ENCODE measurements around the gene LTC4S. TPM values are rescaled to one million over a fixed set of nuclear protein-coding genes. Genes with fewer than 3 reads are reported as not detected.
"Not testable (repeated sequence)": the region's sequence is repeated elsewhere in the genome, so short reads cannot be mapped to it uniquely, and the experiment has no call there.

LTC4S gene
- total RNA-seq, result 1 to 10 TPM; 2.1 to 3.3 TPM

GRCh38 chr5:179793468-179794139 is at the start of gene LTC4S:
LTC4S (plus strand) TSS chr5:179793986; CDS start chr5:179794081, 95 bp downstream.
- H3K4me3 Mint-ChIP-seq, result peak within 1 kb of the TSS; percentile 59
- ChIA-PET CTCF (interaction anchor here (1.5 to 3.2 kb wide), 2 partner anchors 8 to 31 kb away, joined by 4 to 14 read pairs; no protein-coding TSS in a partner anchor), POLR2A (interaction anchor here (1.1 to 5.8 kb wide), 5 partner anchors 13 to 170 kb away, joined by 3 to 37 read pairs (median 7); partner anchors contain the start of genes HNRNPH1 and MGAT4B)
- peaks cover 26% of the 10 kb centered on the region for H3K4me1 Mint-ChIP-seq
- no peaks in the 10 kb centered on the region for H3K27me3 Mint-ChIP-seq
- peak; percentile 68 for DNase-seq
- H3K36me3 Mint-ChIP-seq (ENCODE audit: low read depth), result peaks cover 10% of the 10 kb centered on the region
- no peak within 1 kb of the TSS for H3K27ac Mint-ChIP-seq
- H3K9me3 Mint-ChIP-seq, result no peaks in the 10 kb centered on the region

- POLR2A ChIA-PET, DNase-seq, H3K27ac Mint-ChIP-seq, H3K4me3 Mint-ChIP-seq, H3K9me3 Mint-ChIP-seq, H3K27me3 Mint-ChIP-seq: not testable (repeated sequence)
- peaks cover 30% of the 10 kb centered on the region for H3K36me3 Mint-ChIP-seq (ENCODE audit: low read depth)
- H3K4me1 Mint-ChIP-seq, result peaks cover 11% of the 10 kb centered on the region
- CTCF ChIA-PET, result interaction anchor here (0.6 kb wide), 1 partner anchor 73 kb away, joined by 3 read pairs; no protein-coding TSS in a partner anchor
These were observed 49.7 kb upstream of the LTC4S start for GRCh38 chr5:179744106-179744505.

GRCh38 chr5:179746872-179747271 is 46.9 kb upstream of the LTC4S start:
- ChIA-PET POLR2A (interaction anchor here (1.0 kb wide), 1 partner anchor 47 kb away, joined by 3 read pairs; no protein-coding TSS in a partner anchor), CTCF (no interaction called here)
- H3K9me3 Mint-ChIP-seq, result no peaks in the 10 kb centered on the region
- no peaks in the 10 kb centered on the region for H3K27me3 Mint-ChIP-seq
- H3K4me1 Mint-ChIP-seq, result peaks cover 3% of the 10 kb centered on the region
- H3K4me3 Mint-ChIP-seq, result no peak overlapping the region
- no peak for DNase-seq
- peaks cover 29% of the 10 kb centered on the region for H3K36me3 Mint-ChIP-seq (ENCODE audit: low read depth)
- H3K27ac Mint-ChIP-seq, result no peak overlapping the region

GRCh38 chr5:179747811-179748210 is 46.0 kb upstream of the LTC4S start:
- peaks cover 29% of the 10 kb centered on the region for H3K36me3 Mint-ChIP-seq (ENCODE audit: low read depth)
- H3K27ac Mint-ChIP-seq, result no peak overlapping the region
- H3K27me3 Mint-ChIP-seq, result no peaks in the 10 kb centered on the region
- no peak for DNase-seq
- CTCF ChIA-PET, result no interaction called here
- no peaks in the 10 kb centered on the region for H3K9me3 Mint-ChIP-seq
- H3K4me3 Mint-ChIP-seq, result no peak overlapping the region
- POLR2A ChIA-PET, result interaction anchor here (1.0 to 1.2 kb wide), 2 partner anchors 14 to 48 kb away, joined by 3 read pairs; no protein-coding TSS in a partner anchor
- H3K4me1 Mint-ChIP-seq, result peaks cover 3% of the 10 kb centered on the region

GRCh38 chr5:179749857-179750508 is 43.8 kb upstream of the LTC4S start:
- ChIA-PET CTCF (no interaction called here), POLR2A (no interaction called here)
- no peak overlapping the region for H3K4me3 Mint-ChIP-seq
- no peaks in the 10 kb centered on the region for H3K27me3 Mint-ChIP-seq
- peaks cover 15% of the 10 kb centered on the region for H3K4me1 Mint-ChIP-seq
- H3K36me3 Mint-ChIP-seq (ENCODE audit: low read depth), result peaks cover 33% of the 10 kb centered on the region
- H3K9me3 Mint-ChIP-seq, result no peaks in the 10 kb centered on the region
- H3K27ac Mint-ChIP-seq, result no peak overlapping the region
- DNase-seq, result no peak

- Mint-ChIP-seq H3K36me3 (ENCODE audit: low read depth) (peaks cover 23% of the 10 kb centered on the region), H3K4me3 (no peak overlapping the region), H3K9me3 (no peaks in the 10 kb centered on the region), H3K27me3 (no peaks in the 10 kb centered on the region), H3K27ac (no peak overlapping the region), H3K4me1 (peaks cover 25% of the 10 kb centered on the region)
- CTCF ChIA-PET, result interaction anchor here (0.9 to 5.6 kb wide), 2 partner anchors 9 to 21 kb away, joined by 6 to 32 read pairs; no protein-coding TSS in a partner anchor
- POLR2A ChIA-PET, result interaction anchor here (0.8 kb wide), 1 partner anchor 75 kb away, joined by 3 read pairs; no protein-coding TSS in a partner anchor
- no peak for DNase-seq
These were observed 39.8 kb upstream of the LTC4S start for GRCh38 chr5:179753971-179754370.

- Mint-ChIP-seq H3K4me1 (peaks cover 35% of the 10 kb centered on the region), H3K27ac (peak overlapping the region; percentile 0)
- POLR2A ChIA-PET, result interaction anchor here (0.8 kb wide), 1 partner anchor 14 kb away, joined by 3 read pairs; no protein-coding TSS in a partner anchor
These were observed 38.8 kb upstream of the LTC4S start for GRCh38 chr5:179755022-179755421.

GRCh38 chr5:179758955-179759354 is 34.8 kb upstream of the LTC4S start:
- no peak overlapping the region for H3K4me3 Mint-ChIP-seq
- H3K27ac Mint-ChIP-seq, result no peak overlapping the region
- POLR2A ChIA-PET, result interaction anchor here (1.2 to 1.5 kb wide), 2 partner anchors 18 to 80 kb away, joined by 3 read pairs; no protein-coding TSS in a partner anchor
- H3K4me1 Mint-ChIP-seq, result peaks cover 62% of the 10 kb centered on the region
- CTCF ChIA-PET, result no interaction called here
- no peaks in the 10 kb centered on the region for H3K9me3 Mint-ChIP-seq
- DNase-seq, result no peak
- peaks cover 3% of the 10 kb centered on the region for H3K36me3 Mint-ChIP-seq (ENCODE audit: low read depth)
- no peaks in the 10 kb centered on the region for H3K27me3 Mint-ChIP-seq

More at GRCh38 chr5:179755022-179755421, 38.8 kb upstream of the LTC4S start:
- Mint-ChIP-seq H3K27me3 (no peaks in the 10 kb centered on the region), H3K36me3 (ENCODE audit: low read depth) (peaks cover 17% of the 10 kb centered on the region), H3K4me3 (no peak overlapping the region), H3K9me3 (no peaks in the 10 kb centered on the region)
- DNase-seq, result no peak
- CTCF ChIA-PET, result interaction anchor here (1.2 to 5.6 kb wide), 4 partner anchors 8 to 47 kb away, joined by 3 to 32 read pairs (median 6); no protein-coding TSS in a partner anchor

GRCh38 chr5:179759581-179760551 is 33.9 kb upstream of the LTC4S start:
- ChIA-PET CTCF (no interaction called here), POLR2A (interaction anchor here (1.5 kb wide), 1 partner anchor 17 kb away, joined by 3 read pairs; no protein-coding TSS in a partner anchor)
- no peak overlapping the region for H3K4me3 Mint-ChIP-seq
- no peaks in the 10 kb centered on the region for H3K27me3 Mint-ChIP-seq
- peak overlapping the region; percentile 57 for H3K27ac Mint-ChIP-seq
- no peaks in the 10 kb centered on the region for H3K9me3 Mint-ChIP-seq
- DNase-seq, result no peak
- H3K4me1 Mint-ChIP-seq, result peaks cover 56% of the 10 kb centered on the region
- peaks cover 3% of the 10 kb centered on the region for H3K36me3 Mint-ChIP-seq (ENCODE audit: low read depth)

- peaks cover 57% of the 10 kb centered on the region for H3K4me1 Mint-ChIP-seq
- H3K4me3 Mint-ChIP-seq, result no peak overlapping the region
- DNase-seq, result peak; percentile 59
- H3K27ac Mint-ChIP-seq, result peak overlapping the region; percentile 62
- no peaks in the 10 kb centered on the region for H3K27me3 Mint-ChIP-seq
- peaks cover 22% of the 10 kb centered on the region for H3K36me3 Mint-ChIP-seq (ENCODE audit: low read depth)
- H3K9me3 Mint-ChIP-seq, result no peaks in the 10 kb centered on the region
- POLR2A ChIA-PET, result interaction anchor here (1.2 to 2.0 kb wide), 7 partner anchors 29 to 139 kb away, joined by 3 to 10 read pairs (median 5); partner anchors contain the start of genes HNRNPH1, LTC4S and MAML1
- CTCF ChIA-PET, result interaction anchor here (0.7 to 4.0 kb wide), 19 partner anchors 9 to 329 kb away, joined by 3 to 32 read pairs (median 4); partner anchors contain the start of genes LTC4S, MAML1 and RUFY1
These were observed 31.6 kb upstream of the LTC4S start for GRCh38 chr5:179762079-179762780.

- H3K9me3 Mint-ChIP-seq, result no peaks in the 10 kb centered on the region
- ChIA-PET CTCF (interaction anchor here (0.7 to 4.0 kb wide), 22 partner anchors 8 to 329 kb away, joined by 3 to 32 read pairs (median 4); partner anchors contain the start of genes LTC4S, MAML1 and RUFY1), POLR2A (interaction anchor here (0.6 to 2.0 kb wide), 10 partner anchors 13 to 139 kb away, joined by 3 to 10 read pairs (median 5); partner anchors contain the start of genes HNRNPH1, LTC4S and MAML1)
- H3K27ac Mint-ChIP-seq, result peak overlapping the region; percentile 62
- H3K4me1 Mint-ChIP-seq, result peaks cover 54% of the 10 kb centered on the region
- no peaks in the 10 kb centered on the region for H3K27me3 Mint-ChIP-seq
- DNase-seq, result no peak
- peaks cover 26% of the 10 kb centered on the region for H3K36me3 Mint-ChIP-seq (ENCODE audit: low read depth)
- no peak overlapping the region for H3K4me3 Mint-ChIP-seq
These were observed 31.0 kb upstream of the LTC4S start for GRCh38 chr5:179762781-179763176.

Measured in activated CD4-positive, alpha-beta memory T cell treated with anti-CD3 and anti-CD28 coated beads, Interleukin-2, amount 10 ng/mL, durations not matched to agents 7 days and 5 days (primary cell).